HS-5 (cell line): Measurements from ENCODE around the gene SLC25A23.

Source experiments
- DNase-seq: peaks from one replicate; pipeline ENCODE4 v3.0.0-alpha.2; 2012; ENCODE audit warnings: low read depth

The SLC25A23 gene

DNA sequence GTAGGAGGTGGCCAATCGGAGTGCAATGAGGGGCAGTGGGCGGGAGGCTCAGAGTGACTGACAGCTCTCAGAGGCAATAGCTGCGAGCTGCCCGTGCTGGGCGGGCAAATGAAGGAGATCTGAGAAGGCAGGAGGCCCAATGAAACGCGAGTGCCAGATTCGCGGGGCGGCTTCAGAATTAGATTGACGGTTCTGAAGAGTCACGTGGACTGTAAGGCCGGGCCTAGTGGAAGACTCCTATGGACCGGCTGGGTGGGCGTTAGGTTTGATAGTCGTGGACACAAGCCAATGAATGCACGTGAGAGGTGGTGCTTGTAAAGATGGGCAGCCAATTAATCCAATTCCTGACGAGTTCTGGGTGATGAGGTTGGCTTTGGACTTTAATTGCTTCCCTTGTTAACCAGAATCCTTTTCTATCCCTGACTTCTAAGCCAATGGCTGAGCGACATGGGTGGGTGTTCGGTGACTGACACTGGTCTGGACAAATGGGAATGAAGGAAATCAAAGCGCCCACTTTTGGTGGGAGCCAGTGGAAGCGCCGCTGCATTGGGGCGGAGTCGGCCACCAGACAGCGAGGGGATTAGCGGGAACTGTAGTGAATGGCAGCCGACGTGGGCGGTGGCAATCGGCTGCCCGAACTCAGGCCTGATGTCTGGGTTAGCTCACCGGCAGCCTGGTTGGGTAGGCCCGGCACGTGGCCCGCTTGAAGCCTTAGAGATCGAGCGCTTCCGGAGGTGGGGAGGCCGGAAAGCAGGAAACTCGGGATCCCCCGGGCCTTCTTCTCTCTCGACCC, 34.5 kb downstream of the SLC25A23 start:
- DNase-seq, result peak; percentile 100

GRCh38 chr19:6424195-6424938, 35.2 kb downstream of the SLC25A23 start, which contains the start of gene KHSRP:
KHSRP (minus strand) TSS chr19:6424811; CDS start chr19:6424701, 110 bp downstream.
- no peak for DNase-seq

DNA sequence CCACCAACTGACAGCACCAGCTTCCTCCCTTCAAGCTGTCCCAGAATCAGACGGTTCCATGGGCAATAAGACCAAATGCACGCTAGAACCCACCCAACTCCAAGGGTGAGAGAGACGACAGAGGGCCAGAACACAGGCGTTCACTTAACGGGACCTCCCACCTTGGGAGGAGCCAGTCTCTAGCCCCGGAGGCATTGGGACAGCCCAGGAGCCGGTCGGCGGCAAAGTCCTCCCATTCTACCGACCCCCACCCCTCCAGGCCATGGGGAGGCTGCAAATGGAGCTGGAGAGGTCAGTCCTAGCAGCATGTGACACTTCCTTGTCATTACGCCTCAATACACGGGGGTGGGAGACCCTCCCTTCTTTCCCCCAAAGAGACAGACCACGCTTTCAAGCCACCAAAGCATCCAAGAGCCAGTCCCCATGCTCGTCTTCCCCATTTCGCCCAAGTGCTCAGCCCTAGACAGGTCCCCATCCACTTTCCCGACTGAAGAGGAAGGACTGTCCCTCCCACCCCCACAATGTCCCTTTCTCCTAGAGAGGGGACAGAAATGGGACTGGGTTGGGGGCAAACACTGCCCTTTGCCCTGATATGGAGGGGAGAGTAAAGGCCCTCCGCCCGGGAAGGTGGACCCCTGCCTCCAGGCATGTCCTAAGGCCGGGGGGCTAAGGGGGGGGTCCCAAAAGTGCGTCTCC, 35.9 kb downstream of the SLC25A23 start:
- DNase-seq, result peak; percentile 8

- no peak for DNase-seq
These were observed 38.2 kb downstream of the SLC25A23 start for GRCh38 chr19:6421075-6422014.

DNA sequence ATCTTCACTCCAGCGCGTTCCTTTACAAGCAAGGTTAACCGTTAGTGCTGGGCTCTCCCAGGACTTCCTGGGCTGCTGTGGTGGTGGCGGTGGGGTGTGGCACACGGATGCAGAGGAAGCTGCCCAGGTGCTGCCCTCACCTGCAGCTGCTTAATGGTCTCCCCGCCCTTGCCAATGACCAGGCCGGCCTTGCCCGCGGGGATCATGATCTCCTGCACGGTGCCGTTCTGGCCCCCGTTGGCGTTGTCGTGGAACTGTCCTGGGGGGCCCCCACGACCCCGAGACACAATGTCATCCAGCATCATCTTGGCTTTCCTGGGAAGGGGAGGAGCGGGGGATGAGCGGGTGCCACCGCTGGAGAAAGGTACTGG, 41.0 kb downstream of the SLC25A23 start:
- no peak for DNase-seq

- DNase-seq, result no peak
These were observed 41.7 kb downstream of the SLC25A23 start for GRCh38 chr19:6417713-6418561.

DNA sequence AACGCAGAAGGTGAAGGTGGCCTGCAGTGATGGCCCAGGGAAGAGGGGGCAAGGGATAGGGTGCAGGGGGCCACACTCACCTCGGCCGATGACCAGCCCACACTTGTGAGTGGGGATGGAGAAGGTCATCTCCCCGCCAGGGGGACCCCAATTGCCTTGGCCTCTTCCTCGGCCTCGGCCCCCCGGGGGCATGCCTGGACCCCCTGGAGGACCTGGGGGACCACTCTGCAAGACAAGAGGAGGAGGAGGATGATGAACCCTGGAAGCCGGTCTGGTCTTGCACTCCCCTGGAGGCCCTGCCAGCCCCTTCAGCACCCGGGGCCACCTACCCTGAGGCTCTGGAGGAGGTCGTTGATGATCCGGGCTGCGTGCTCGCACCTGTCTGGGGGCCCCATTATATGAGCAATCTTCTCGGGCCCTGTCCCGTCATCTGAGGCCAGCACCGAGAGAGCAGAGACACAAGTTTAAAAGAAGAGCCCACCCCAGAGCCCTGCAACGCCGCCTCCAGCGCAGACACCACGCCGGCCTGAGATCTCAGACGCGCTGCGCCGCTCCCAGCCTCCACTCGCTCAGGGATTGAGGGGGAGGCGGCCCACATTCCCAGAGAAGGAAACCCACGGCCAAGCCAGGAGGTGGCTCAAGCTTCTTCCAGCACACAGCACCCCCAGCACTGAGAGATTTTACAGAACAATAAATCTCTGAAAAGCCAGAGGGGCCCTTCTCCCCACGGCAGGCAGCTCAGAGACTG, 42.8 kb downstream of the SLC25A23 start:
- no peak for DNase-seq

- DNase-seq, result no peak
These were observed 43.9 kb downstream of the SLC25A23 start for GRCh38 chr19:6415591-6416190.

DNA sequence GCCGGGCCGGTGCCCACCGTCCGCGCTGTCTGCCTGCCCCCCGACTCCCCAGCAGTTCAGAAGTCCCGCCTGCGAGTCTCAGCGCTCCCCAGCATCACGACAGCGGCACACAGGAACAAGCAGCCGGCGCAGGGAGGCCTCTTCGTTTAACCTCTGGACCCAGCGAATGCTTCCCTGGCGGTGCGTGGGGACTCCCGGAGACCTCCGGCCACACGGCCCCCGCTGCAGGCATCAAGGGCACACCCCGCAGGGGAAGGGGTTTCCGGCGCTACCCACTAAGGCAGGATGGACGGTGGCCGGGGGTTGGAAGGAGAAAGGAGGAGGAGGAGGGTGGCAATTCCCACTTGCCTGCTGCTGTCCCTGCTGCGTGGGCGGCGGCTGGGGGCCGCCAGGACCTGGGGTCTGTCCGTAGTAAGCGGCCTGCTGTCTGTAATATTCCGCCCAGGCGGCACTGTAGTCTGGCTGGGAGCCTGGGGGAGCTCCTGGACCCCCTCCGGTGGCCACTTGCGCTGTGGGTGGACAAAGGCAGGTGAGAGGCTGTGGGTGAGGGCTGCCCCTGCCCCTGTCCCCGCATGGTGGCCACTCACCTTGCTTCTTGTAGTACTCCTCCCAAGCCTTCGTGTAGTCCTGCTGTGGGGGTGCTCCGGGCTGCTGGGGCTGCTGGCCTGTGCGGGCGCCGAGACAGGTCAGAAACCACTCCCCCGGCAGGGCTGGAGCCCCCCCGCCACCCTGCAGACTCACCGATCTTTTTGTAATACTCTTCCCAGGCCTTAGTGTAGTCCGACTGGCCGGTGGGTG, 44.6 kb downstream of the SLC25A23 start:
- no peak for DNase-seq

DNA sequence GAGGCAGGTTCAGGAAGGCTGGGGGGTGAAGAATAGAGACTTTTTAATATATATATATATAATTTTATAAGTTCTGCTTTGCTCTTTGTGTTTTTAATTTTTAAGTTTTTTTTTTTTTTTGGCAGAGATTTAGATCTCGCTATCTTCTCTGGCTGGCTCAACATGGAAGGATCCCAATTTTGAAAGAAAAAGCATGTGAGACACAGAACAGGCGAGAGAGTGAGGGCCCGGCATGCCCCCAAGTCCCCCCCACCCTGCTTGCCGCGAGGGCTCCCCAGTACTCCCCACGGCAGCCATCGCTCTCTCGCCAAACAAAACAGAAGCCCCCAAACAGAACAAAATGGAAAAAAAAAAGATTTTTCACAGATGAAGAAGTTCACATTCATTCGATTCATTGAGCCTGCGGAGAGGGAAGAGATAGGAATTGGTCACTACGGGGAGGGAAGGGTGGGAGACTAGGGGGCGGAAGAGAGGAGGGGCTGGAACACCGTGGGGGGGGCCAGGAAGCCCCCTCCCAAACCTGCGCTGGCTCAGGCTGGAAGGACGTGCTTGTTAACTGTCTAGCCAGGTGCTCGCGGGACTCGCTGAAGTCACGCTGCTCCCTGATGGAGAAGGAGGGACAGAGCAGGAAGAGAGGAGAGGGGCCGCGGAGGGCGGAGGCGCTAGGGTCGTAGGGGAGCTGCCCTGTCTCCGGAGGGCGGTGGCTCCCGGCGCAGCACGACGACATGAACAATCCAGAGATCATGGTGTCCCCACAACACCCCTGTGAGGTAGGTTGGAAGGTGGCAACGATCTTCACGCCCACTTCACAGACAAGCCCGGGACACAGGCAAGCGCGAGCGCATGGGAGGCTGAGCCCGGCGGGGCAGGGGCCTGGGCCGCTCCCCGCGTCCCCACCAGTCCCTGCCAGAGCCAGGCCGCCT, 45.6 kb downstream of the SLC25A23 start:
- no peak for DNase-seq

DNA sequence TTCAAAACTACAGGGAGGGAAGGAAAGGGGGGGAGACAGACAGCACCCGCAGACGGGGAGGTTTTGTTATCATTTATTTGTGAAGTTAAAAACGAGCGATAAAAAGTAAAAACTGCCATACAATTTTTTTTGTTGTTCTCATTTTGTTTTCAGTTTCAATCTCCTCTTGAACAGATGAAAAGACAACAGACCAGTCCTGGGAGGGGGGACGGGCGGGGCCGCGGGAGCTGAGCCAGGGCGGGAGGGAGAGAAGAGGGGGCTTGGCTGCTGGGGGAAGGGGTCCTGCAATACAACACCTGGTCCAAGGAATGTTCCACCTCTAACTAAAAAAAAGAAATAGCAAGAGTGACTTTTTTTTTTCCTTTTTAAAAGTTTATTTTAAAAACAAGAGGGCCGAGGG, 46.3 kb downstream of the SLC25A23 start:
- no peak for DNase-seq

GRCh38 chr19:6412447-6413091, 47.0 kb downstream of the SLC25A23 start:
- no peak for DNase-seq

- DNase-seq, result no peak
These were observed 47.5 kb downstream of the SLC25A23 start for GRCh38 chr19:6412061-6412446.

DNA sequence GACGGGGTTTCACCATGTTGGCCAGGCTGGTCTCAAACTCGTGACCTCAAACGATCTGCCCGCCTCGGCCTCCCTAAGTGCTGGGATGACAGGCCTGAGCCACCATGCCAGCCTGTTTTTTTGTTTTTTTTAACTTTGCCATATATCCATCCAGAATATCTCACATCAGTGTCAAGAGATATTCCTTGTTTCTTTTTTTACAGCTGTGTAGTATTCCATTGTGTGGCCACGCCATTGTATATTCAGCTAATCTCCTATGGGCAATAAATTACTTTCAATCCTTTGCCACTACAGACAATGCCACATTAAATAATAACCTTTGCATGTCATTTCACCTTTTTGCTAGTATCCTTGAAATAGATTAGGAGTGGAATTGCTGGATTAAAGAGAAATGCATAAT, 50.2 kb downstream of the SLC25A23 start:
- no peak for DNase-seq

GRCh38 chr19:6406401-6406800, 53.2 kb downstream of the SLC25A23 start:
- no peak for DNase-seq

GRCh38 chr19:6402837-6403608, 56.6 kb downstream of the SLC25A23 start:
- no peak for DNase-seq
